ENCODE measurements around the gene ACBD6.

DNA sequence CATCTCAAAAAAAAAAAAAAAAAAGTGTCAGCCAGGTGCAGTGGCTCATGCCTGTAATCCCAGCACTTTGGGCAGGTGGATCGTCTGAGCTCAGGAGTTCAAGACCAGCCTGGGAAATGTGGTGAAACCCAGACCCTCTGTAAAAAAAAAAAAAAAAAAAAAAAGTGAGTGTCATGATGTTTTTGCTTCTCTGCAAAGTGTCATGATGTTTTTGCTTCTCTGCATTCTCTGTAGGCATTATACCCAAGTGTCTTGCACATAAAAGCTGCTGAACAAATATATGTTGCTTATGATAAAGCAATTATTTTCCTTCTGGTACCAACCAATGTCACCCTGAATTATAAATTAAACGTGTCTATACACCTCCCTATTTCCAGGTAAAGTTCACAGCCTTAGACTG, 1.7 kb downstream of the ACBD6 start:
- TF ChIP-seq POLR2AphosphoS5 (IDR thresholded peaks at IDR 0.05), result no peak
- TF ChIP-seq, protein P1, sequence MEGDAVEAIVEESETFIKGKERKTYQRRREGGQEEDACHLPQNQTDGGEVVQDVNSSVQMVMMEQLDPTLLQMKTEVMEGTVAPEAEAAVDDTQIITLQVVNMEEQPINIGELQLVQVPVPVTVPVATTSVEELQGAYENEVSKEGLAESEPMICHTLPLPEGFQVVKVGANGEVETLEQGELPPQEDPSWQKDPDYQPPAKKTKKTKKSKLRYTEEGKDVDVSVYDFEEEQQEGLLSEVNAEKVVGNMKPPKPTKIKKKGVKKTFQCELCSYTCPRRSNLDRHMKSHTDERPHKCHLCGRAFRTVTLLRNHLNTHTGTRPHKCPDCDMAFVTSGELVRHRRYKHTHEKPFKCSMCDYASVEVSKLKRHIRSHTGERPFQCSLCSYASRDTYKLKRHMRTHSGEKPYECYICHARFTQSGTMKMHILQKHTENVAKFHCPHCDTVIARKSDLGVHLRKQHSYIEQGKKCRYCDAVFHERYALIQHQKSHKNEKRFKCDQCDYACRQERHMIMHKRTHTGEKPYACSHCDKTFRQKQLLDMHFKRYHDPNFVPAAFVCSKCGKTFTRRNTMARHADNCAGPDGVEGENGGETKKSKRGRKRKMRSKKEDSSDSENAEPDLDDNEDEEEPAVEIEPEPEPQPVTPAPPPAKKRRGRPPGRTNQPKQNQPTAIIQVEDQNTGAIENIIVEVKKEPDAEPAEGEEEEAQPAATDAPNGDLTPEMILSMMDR (IDR thresholded peaks at IDR 0.05), result no peak
- no peak for TF ChIP-seq EP300 (IDR thresholded peaks at IDR 0.05)
